Measurements from ENCODE around the gene VPS13C. TPM values are rescaled to one million over a fixed set of nuclear protein-coding genes. Genes with fewer than 3 reads are reported as not detected.

VPS13C gene
- total and polyA plus RNA-seq, 8 donors: 8.8 to 49.6 (median 27.9) TPM

GRCh38 chr15:61929452-61929851 is 130.8 kb downstream of the VPS13C start:
- Histone ChIP-seq H3K27ac (no peak overlapping the region), H3K27me3 (no peaks in the 10 kb centered on the region), H3K4me1 (no peaks in the 10 kb centered on the region), H3K36me3 (peaks cover 0 to 18% (median 5%) of the 10 kb centered on the region in 3 donors), H3K4me3 (no peak overlapping the region), H3K9me3 (no peaks in the 10 kb centered on the region)
- intact Hi-C loops (cut with DNase I): no loop called here
- ATAC-seq (no peak), FAIRE-seq (no peak), DNase-seq (no peak)
- TF ChIP-seq CTCF (IDR thresholded peaks at IDR 0.05): no peak

- 97 to 100% methylated on average over 3 of the region's 3 CpGs for WGBS, 2 donors
- no peaks in the 10 kb centered on the region for H3K9me3 ChIP-seq
- no peak for DNase-seq
- H3K27ac ChIP-seq: no peak overlapping the region
- no peak for FAIRE-seq
- H3K27me3 ChIP-seq: no peaks in the 10 kb centered on the region
- H3K4me3 ChIP-seq: no peak overlapping the region
- intact Hi-C loops (cut with DNase I): no loop called here
- no peak for TF ChIP-seq CTCF (IDR thresholded peaks at IDR 0.05)
- ATAC-seq: no peak
- no peaks in the 10 kb centered on the region for H3K4me1 ChIP-seq
- H3K36me3 ChIP-seq: peaks cover 0 to 36% (median 2%) of the 10 kb centered on the region in 3 donors
These were observed 137.1 kb downstream of the VPS13C start for GRCh38 chr15:61923173-61923572.

- Histone ChIP-seq H3K4me1 (no peaks in the 10 kb centered on the region), H3K9me3 (no peaks in the 10 kb centered on the region), H3K27ac (no peak overlapping the region), H3K27me3 (no peaks in the 10 kb centered on the region), H3K36me3 (peaks cover 0 to 35% (median 2%) of the 10 kb centered on the region in 3 donors), H3K4me3 (no peak overlapping the region)
- TF ChIP-seq CTCF (IDR thresholded peaks at IDR 0.05): no peak
- intact Hi-C loops (cut with DNase I): no loop called here
- FAIRE-seq (no peak), DNase-seq (no peak), ATAC-seq (no peak)
- 96 to 100% methylated on average over 1 of the region's 1 CpG for WGBS, 2 donors
These were observed 139.2 kb downstream of the VPS13C start for GRCh38 chr15:61921093-61921492.

- DNase-seq: no peak
- H3K4me3 ChIP-seq: no peak overlapping the region
- H3K27me3 ChIP-seq: no peaks in the 10 kb centered on the region
- H3K36me3 ChIP-seq: peaks cover 0 to 34% (median 7%) of the 10 kb centered on the region in 3 donors
- ATAC-seq: no peak
- no peak for FAIRE-seq
- H3K27ac ChIP-seq: no peak overlapping the region
- H3K9me3 ChIP-seq: no peaks in the 10 kb centered on the region
- TF ChIP-seq CTCF (IDR thresholded peaks at IDR 0.05): no peak
- H3K4me1 ChIP-seq: no peaks in the 10 kb centered on the region
- 96 to 97% methylated on average over 1 of the region's 1 CpG for WGBS, 2 donors
- intact Hi-C loops (cut with DNase I): no loop called here
These were observed 142.8 kb downstream of the VPS13C start for GRCh38 chr15:61917457-61917856.

GRCh38 chr15:61916104-61916503 is 144.1 kb downstream of the VPS13C start:
- no peak for ATAC-seq
- DNase-seq: no peak
- Histone ChIP-seq H3K36me3 (peaks cover 0 to 23% (median 5%) of the 10 kb centered on the region in 3 donors), H3K4me3 (no peak overlapping the region), H3K27ac (no peak overlapping the region), H3K9me3 (no peaks in the 10 kb centered on the region), H3K4me1 (no peaks in the 10 kb centered on the region), H3K27me3 (no peaks in the 10 kb centered on the region)
- WGBS, 2 donors: 89 to 97% methylated on average over 2 of the region's 2 CpGs
- no peak for FAIRE-seq
- TF ChIP-seq CTCF (IDR thresholded peaks at IDR 0.05): no peak
- intact Hi-C loops (cut with DNase I): no loop called here
